ENCODE measurements around the gene LDHA. TPM values are rescaled to one million over a fixed set of nuclear protein-coding genes. Genes with fewer than 3 reads are reported as not detected.

The LDHA gene
- total RNA-seq, 1 donor from 2014 or later = 852 TPM

GRCh38 chr11:18427240-18427639, 32.9 kb downstream of the LDHA start:
- Mint-ChIP-seq H3K36me3 (ENCODE audit: low read depth, unreplicated experiment) (no peaks in the 10 kb centered on the region), H3K9me3 (ENCODE audit: unreplicated experiment) (no peaks in the 10 kb centered on the region), H3K4me1 (ENCODE audit: low read depth, unreplicated experiment) (no peaks in the 10 kb centered on the region), H3K4me3 (ENCODE audit: unreplicated experiment) (no peak overlapping the region), H3K27ac (ENCODE audit: unreplicated experiment) (no peak overlapping the region), H3K27me3 (ENCODE audit: low read depth, unreplicated experiment) (no peaks in the 10 kb centered on the region)
- Histone ChIP-seq H3K4me3 (ENCODE audit: insufficient read depth, low read depth, low read length) (no peak overlapping the region), H4K20me1 (ENCODE audit: insufficient read depth, low read length) (no peaks in the 10 kb centered on the region), H3K27me3 (ENCODE audit: insufficient read depth, low read length) (no peaks in the 10 kb centered on the region), H3K4me2 (ENCODE audit: low read length) (no peak overlapping the region), H3K9ac (ENCODE audit: low read length) (no peak overlapping the region), H3K4me1 (ENCODE audit: insufficient read depth, low read length) (no peaks in the 10 kb centered on the region), H3K79me2 (ENCODE audit: insufficient read depth, low read length) (no peaks in the 10 kb centered on the region), H3K36me3 (ENCODE audit: insufficient read depth, low read length) (no peaks in the 10 kb centered on the region), H2AFZ (ENCODE audit: low read depth, low read length) (no peak overlapping the region), H3K27ac (ENCODE audit: low read depth, low read length) (no peak overlapping the region), H3K9me3 (ENCODE audit: insufficient read depth, low read depth, low read length) (no peaks in the 10 kb centered on the region)
- no peak for FAIRE-seq
- no peak for DNase-seq (ENCODE audit: low read depth)
- TF ChIP-seq EZH2 (IDR thresholded peaks at IDR 0.05; ENCODE audit: insufficient read depth, low read length) = no peak
- TF ChIP-seq CTCF (IDR thresholded peaks at IDR 0.05; ENCODE audit: insufficient read depth, low read depth, low read length) = no peak

GRCh38 chr11:18429332-18429731, 35.0 kb downstream of the LDHA start:
- Histone ChIP-seq H4K20me1 (ENCODE audit: insufficient read depth, low read length) (no peaks in the 10 kb centered on the region), H3K9me3 (ENCODE audit: insufficient read depth, low read depth, low read length) (no peaks in the 10 kb centered on the region), H3K79me2 (ENCODE audit: insufficient read depth, low read length) (no peaks in the 10 kb centered on the region), H3K4me3 (ENCODE audit: insufficient read depth, low read depth, low read length) (no peak overlapping the region), H3K4me2 (ENCODE audit: low read length) (no peak overlapping the region), H3K36me3 (ENCODE audit: insufficient read depth, low read length) (no peaks in the 10 kb centered on the region), H3K27ac (ENCODE audit: low read depth, low read length) (no peak overlapping the region), H3K4me1 (ENCODE audit: insufficient read depth, low read length) (no peaks in the 10 kb centered on the region), H3K9ac (ENCODE audit: low read length) (no peak overlapping the region), H2AFZ (ENCODE audit: low read depth, low read length) (no peak overlapping the region), H3K27me3 (ENCODE audit: insufficient read depth, low read length) (no peaks in the 10 kb centered on the region)
- Mint-ChIP-seq H3K9me3 (ENCODE audit: unreplicated experiment) (no peaks in the 10 kb centered on the region), H3K27ac (ENCODE audit: unreplicated experiment) (no peak overlapping the region), H3K36me3 (ENCODE audit: low read depth, unreplicated experiment) (no peaks in the 10 kb centered on the region), H3K4me3 (ENCODE audit: unreplicated experiment) (no peak overlapping the region), H3K4me1 (ENCODE audit: low read depth, unreplicated experiment) (no peaks in the 10 kb centered on the region), H3K27me3 (ENCODE audit: low read depth, unreplicated experiment) (no peaks in the 10 kb centered on the region)
- FAIRE-seq (no peak), DNase-seq (ENCODE audit: low read depth) (no peak)
- no peak for TF ChIP-seq CTCF (IDR thresholded peaks at IDR 0.05; ENCODE audit: insufficient read depth, low read depth, low read length)
- TF ChIP-seq EZH2 (IDR thresholded peaks at IDR 0.05; ENCODE audit: insufficient read depth, low read length) = no peak

- FAIRE-seq (no peak), DNase-seq (ENCODE audit: low read depth) (no peak)
- Histone ChIP-seq H3K9ac (ENCODE audit: low read length) (no peak overlapping the region), H3K27me3 (ENCODE audit: insufficient read depth, low read length) (no peaks in the 10 kb centered on the region), H2AFZ (ENCODE audit: low read depth, low read length) (no peak overlapping the region), H3K4me2 (ENCODE audit: low read length) (no peak overlapping the region), H3K27ac (ENCODE audit: low read depth, low read length) (no peak overlapping the region), H3K79me2 (ENCODE audit: insufficient read depth, low read length) (no peaks in the 10 kb centered on the region), H3K4me1 (ENCODE audit: insufficient read depth, low read length) (no peaks in the 10 kb centered on the region), H3K36me3 (ENCODE audit: insufficient read depth, low read length) (no peaks in the 10 kb centered on the region), H3K4me3 (ENCODE audit: insufficient read depth, low read depth, low read length) (no peak overlapping the region), H4K20me1 (ENCODE audit: insufficient read depth, low read length) (no peaks in the 10 kb centered on the region), H3K9me3 (ENCODE audit: insufficient read depth, low read depth, low read length) (no peaks in the 10 kb centered on the region)
- no peaks in the 10 kb centered on the region for H3K4me1 Mint-ChIP-seq (ENCODE audit: low read depth, unreplicated experiment)
- H3K9me3 Mint-ChIP-seq (ENCODE audit: unreplicated experiment) = no peaks in the 10 kb centered on the region
- TF ChIP-seq EZH2 (IDR thresholded peaks at IDR 0.05; ENCODE audit: insufficient read depth, low read length) = no peak
- TF ChIP-seq CTCF (IDR thresholded peaks at IDR 0.05; ENCODE audit: insufficient read depth, low read depth, low read length) = no peak
- no peaks in the 10 kb centered on the region for H3K36me3 Mint-ChIP-seq (ENCODE audit: low read depth, unreplicated experiment)
- no peaks in the 10 kb centered on the region for H3K27me3 Mint-ChIP-seq (ENCODE audit: low read depth, unreplicated experiment)
- H3K27ac Mint-ChIP-seq (ENCODE audit: unreplicated experiment) = no peak overlapping the region
- H3K4me3 Mint-ChIP-seq (ENCODE audit: unreplicated experiment) = no peak overlapping the region
Measured at GRCh38 chr11:18438691-18439090, 44.3 kb downstream of the LDHA start.

All from astrocyte (in vitro differentiated cells and primary cell).